Activated CD8-positive, alpha-beta memory T cell treated with anti-CD3 and anti-CD28 coated beads for 24 hours (primary cell): ENCODE results near the gene BRPF3.

Experiments
- DNase-seq: peaks from one replicate; pipeline ENCODE4 v3.0.0-alpha.2; 2020

Gene BRPF3

GRCh38 chr6:36232172-36232571, 35.6 kb downstream of the BRPF3 start:
- no peak for DNase-seq

GRCh38 chr6:36235309-36235708, 38.8 kb downstream of the BRPF3 start:
- DNase-seq = no peak

DNA sequence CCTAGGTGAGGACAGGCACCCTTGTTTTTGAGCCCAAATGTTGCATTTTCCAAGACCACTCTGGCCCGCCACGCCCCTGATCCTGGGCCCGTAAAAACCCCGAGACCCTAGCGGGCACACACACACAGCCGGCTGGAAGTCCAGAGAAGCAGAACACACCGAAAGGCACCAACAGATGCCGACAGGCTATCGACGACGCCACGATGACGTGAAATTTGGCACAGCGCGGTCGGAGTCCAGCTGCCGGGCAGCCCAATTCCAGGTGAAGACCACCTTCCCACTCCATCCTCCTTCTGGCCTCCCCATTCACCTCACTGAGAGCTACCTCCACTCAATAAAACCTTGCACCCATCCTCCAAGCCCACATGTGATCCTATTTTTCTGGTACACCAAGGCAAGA, 39.3 kb downstream of the BRPF3 start:
- DNase-seq = no peak

DNA sequence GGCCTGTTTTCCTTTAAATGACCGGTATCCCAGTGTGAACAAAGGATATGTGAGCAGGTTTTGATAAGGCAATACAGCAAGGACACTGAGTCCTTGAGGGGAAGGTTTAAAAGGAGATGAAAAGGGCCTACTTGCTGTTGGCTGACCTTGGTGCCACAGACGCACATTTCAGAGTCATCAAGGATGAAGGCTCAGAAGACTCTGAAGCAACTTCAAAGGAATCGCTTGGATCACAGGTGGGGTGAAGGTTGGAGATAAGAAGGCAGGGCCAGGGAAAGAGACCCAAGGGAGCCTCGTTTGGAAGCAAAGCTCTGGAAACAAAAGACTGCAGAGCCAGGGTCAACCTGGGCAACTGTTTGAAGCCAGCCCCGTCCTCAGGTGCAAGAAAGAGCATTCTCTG, 43.2 kb downstream of the BRPF3 start:
- DNase-seq = no peak

- DNase-seq = no peak
These were observed 45.2 kb downstream of the BRPF3 start for GRCh38 chr6:36241728-36242127.

GRCh38 chr6:36242161-36242560, 45.6 kb downstream of the BRPF3 start:
- no peak for DNase-seq

DNA sequence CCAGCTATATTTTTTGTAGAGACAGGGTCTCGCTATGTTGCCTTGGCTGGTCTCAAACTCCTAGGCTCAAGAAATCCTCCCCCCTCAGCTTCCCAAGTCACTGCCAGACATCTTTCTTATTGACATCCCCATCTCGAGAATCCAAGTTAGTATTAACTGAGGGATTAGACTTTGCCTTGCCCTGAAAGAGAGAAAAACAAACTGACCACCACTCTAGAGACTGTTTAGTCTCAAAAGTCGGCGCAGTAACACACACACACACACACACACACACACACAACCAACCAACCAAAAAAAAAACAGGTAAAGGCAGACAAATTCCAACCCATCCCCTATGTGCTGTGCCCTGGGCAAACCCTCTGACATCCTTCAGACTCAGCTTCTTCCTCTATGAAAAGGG, 46.1 kb downstream of the BRPF3 start:
- DNase-seq = no peak

DNA sequence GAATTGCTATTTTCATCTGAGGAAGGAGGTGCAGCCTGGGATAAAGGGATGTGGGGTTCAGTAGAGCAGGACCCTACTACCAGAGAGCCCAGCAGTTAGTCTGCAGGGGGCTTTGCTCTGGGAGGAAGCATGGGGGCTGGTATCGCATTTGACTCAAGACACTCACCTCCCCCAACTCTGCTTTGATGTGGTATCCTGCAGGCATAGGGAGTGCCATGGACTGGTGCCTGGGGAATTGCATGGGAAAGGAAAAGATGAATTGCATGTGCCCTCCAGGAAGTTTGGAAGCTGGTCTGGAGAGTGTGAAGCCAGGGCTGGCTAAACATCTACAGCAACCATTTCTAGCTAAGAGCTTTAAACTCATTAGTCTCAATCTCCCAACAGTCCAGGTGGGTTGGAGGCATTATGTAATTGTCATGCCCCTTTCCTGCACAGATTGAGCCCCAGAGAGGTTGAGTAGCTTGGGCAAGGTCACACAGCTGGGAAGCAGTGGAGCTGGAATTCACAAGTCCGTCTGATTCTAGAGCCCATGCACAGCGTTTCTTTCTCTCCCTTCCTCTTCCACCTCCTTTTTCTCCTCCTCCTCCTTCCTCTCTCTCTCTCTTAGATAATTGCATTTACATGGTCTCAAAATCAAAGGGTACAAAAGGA, 47.1 kb downstream of the BRPF3 start:
- DNase-seq = no peak

GRCh38 chr6:36244641-36245280, 48.2 kb downstream of the BRPF3 start:
- no peak for DNase-seq

- no peak for DNase-seq
These were observed 49.1 kb downstream of the BRPF3 start for GRCh38 chr6:36245572-36246061.

DNA sequence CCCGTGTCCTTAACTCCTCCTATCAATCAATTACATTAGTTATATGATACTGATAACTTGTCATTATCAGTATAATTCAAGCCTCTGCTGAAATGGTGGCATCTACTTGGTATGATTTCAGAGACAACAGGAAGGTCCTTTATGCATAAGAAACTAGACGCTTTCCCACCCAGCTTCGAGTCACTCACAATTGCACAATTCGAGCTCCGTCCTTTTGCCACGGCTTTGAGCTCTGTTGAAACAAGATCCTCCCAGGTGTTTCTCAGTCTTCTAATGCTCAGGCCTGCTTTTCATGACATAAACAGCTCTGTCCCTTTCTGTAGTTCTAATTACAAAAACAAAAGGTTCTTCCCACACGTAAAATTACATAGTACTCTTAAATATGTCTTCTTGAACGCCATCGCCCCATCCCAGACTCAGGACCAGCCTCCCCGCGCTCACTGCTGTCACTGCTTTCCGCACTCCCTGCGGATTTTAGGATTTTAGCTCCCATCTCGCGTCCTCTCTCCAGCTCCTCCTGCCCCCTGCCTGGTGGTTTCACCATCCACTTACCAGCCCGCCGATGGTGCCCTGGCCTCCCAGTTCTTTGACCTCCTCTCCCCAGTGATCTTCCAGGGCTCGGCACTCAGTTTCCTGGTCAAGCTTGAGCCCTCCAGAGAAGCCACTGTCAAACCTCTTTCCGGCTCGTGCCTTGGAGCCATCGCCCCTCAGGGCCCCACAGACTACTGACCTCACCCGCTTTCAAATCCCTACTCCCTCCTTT, 50.1 kb downstream of the BRPF3 start:
- no peak for DNase-seq

GRCh38 chr6:36247693-36248092, 51.1 kb downstream of the BRPF3 start:
- no peak for DNase-seq

- DNase-seq = no peak
These were observed 52.4 kb downstream of the BRPF3 start for GRCh38 chr6:36248980-36249379.

DNA sequence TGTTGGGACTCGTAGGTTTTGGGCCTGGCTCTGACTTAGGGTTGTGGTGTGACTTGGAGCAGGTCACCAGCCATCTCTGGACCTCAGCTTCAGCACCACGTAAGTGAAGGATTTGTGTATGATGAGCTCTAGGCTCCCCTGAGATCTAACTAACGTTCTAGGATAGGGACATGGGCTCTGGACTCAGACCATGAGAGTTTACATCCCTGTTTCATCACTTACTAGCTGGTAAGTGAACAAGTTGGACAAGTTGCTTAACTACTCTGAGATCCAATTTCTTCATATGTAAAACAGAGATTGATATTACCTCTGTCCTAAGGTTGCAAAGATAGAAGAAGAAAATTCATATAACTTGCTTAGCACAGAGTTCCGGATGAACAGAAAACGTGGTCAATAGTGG, 53.0 kb downstream of the BRPF3 start:
- DNase-seq = no peak

DNA sequence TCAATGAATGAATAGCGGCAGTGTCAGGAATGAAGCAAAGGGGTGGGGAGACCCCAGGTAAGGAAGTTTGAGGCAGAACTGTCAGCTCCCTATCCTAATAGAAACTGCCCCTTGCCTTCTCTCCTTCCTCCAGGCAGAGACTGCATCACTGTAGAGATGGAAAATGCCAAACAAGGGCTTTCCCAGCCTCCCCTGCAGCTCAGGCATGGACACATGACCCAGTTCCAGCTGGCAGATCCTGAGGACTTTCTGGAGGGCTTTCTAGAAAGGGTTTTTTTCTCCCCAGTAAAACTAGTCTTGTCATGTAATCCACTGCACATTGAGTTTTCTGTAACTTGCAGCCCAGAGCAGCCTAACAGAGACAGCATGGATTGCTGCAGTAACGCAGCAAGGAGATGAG, 55.5 kb downstream of the BRPF3 start:
- no peak for DNase-seq

DNA sequence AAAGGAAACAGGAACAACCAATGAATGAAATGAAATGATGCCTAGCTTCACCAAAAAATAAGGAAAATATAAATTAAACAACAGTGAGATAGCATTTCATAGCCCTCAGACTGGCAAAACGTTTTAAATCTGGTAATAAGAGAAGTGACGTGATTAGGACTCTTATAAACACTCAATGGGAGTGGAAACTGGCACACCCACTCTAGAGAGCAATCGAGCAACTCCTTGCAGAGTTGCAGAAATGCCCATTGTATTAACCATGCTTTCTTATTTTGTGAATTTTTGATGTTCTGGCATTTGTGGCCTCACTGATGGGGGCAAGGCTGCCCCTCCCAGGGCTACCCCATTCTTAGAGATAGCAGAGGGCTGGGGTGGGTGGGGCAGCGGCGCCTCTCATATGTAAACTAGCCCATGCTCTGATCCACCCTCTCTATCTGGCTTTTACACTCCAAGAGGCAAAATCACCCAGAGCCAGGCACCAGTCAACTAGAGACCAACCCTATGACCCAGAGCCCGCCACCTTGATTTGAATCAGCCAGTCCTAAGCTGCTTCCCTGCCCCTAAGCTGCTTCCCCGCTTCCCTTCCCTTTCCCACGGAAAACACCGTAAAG, 67.0 kb downstream of the BRPF3 start:
- no peak for DNase-seq

DNA sequence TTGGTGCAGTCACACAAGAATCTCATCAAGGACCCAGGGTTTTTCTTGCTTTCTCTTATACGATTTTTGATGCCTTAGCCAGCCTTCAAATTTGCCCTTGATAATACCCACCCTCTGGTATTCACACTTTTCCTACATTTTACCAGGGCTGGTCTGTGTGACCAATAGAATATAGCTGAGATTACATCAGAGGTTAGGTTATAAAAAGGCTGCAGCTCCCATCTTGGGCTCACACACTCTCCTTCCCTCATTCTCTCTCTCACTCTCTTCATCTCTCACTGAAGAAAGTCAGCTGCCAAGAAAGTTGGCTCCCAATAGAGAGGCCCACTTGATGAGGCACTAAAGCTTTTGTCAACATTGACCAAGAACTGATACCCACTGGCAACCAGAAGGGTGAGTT, 69.2 kb downstream of the BRPF3 start:
- DNase-seq = no peak

DNA sequence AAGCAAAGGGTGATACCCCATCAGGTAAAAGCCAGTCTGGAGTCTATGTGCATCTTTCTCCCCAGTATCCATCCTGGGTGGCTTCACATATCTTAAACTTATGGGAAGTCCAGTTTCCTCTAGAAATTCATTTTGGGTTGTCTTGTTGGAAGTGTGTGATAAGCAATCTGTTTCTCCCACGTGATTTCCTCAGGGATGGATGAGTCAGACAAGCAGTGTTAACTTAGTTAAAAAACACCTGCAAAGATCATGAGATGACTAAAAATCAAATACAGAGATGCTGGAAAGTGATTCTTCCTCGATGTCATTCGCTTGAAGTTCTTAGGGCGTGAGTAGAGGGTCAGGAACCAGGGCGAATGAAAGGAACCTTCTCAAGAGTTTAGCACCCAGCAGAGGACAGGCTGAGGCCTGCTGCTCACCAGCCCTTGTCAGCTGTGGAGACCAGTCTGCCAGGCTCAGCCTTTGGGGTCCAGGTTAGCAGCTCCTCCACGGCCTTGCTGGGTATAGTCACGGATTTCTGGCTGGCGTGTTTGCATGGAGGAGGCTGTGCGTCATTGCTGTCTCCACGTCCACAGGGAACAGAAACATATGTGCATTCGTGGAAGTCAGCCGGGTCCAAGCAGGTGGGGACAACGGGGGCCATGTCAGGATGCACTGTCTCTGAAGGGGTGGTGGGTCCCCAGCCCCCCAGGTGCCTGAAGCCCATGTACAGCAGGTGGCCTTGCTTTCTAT, 70.5 kb downstream of the BRPF3 start:
- no peak for DNase-seq

GRCh38 chr6:36267731-36268477, 71.4 kb downstream of the BRPF3 start:
- no peak for DNase-seq

DNA sequence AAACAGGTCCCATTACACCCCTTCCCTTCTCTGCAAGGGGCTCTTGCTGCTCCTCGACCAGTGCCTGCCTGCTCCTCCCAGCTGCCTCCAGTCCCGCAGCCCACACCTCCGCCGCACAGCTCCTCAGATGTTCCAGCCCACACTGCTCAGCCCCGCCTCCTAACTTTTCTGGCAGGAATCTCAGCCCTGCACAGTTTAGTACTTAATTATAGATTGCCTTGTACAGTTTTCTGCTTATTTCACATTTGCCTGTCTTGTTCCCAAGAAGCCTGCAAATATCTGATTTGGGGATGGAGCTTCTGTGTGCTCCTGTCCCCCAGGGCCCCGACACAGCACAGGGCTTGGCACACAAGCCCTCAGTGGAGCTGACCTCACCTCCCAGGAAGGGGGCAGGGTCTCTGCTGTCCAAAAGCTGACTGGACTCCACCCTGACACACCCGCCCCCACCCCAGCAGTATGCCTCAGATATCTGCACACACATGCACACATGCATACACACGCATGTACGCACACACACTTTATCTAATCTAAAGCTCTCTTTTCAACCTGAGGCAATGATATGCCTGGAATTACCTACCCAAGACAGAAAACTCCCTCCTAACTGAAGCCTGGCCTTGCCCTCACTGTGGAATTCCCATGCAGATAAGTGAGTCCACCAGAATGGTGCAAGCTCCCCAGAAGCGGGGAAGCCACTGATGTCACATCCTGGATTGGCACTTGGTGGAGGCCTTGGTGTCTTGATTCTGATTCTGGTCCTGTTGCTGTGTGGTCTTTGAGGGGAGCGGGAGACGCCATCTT, 72.1 kb downstream of the BRPF3 start:
- no peak for DNase-seq
